H1 (cell line): ENCODE results near the gene LYVE1. TPM values are rescaled to one million over a fixed set of nuclear protein-coding genes. Genes with fewer than 3 reads are reported as not detected.

Source experiments
- CTCF ChIA-PET: fragments of 300-600 bp; sonication (Branson Sonifier 250); formaldehyde crosslinking; loops from one replicate; lab custom pipeline; 2021; ENCODE audit not compliant: partially characterized antibody; lab: Charles Lee
- POLR2A ChIA-PET: fragments of 300-600 bp; sonication (Branson Sonifier 250); formaldehyde crosslinking; loops from one replicate; lab custom pipeline; 2021; ENCODE audit warnings: inconsistent platforms; ENCODE audit not compliant: partially characterized antibody; lab: Charles Lee
- DNase-seq, 2 experiments: peaks; one replicate each; pipeline versions ENCODE4 v3.0.0 to v3.0.0-alpha.2; 2010 to 2022; ENCODE audit warnings: low spot score in 2 of 2, low read depth in 1 of 2, mixed read lengths in 1 of 2
- FAIRE-seq: peaks from 2 replicates; lab custom pipeline; 2011; peaks lifted over from hg19 to GRCh38; lab: Jason Lieb, UNC
- H2AFZ ChIP-seq: 2 replicates; pipeline ENCODE4 v1.8.1; 2012; ENCODE audit warnings: low read length, inconsistent platforms
- H2AK5ac ChIP-seq: 2 replicates; pipeline ENCODE4 v1.6.1; 2013; ENCODE audit warnings: low read depth, low read length
- H2BK120ac ChIP-seq: replicated peaks from 2 replicates; pipeline ENCODE3; 2013; ENCODE audit warnings: low read depth, low read length, inconsistent platforms
- H2BK12ac ChIP-seq: 2 replicates; pipeline ENCODE4 v1.6.1; 2013; ENCODE audit warnings: low read depth, low read length
- H2BK15ac ChIP-seq: 2 replicates; pipeline ENCODE4 v1.6.1; 2013; ENCODE audit warnings: low read length
- H2BK20ac ChIP-seq: 2 replicates; pipeline ENCODE4 v1.6.1; 2013; ENCODE audit warnings: low read length
- H2BK5ac ChIP-seq: 2 replicates; pipeline ENCODE4 v1.6.1; 2013; ENCODE audit warnings: low read depth, low read length
- H3K14ac ChIP-seq: 2 replicates; pipeline ENCODE4 v1.6.1; 2013; ENCODE audit warnings: inconsistent platforms; ENCODE audit not compliant: insufficient read length
- H3K18ac ChIP-seq: 2 replicates; pipeline ENCODE4 v1.6.1; 2013; ENCODE audit warnings: low read length; ENCODE audit errors: extremely low read depth
- H3K23ac ChIP-seq: 2 replicates; pipeline ENCODE4 v1.6.1; 2013; ENCODE audit warnings: inconsistent platforms; ENCODE audit not compliant: insufficient read length
- H3K23me2 ChIP-seq: 2 replicates; pipeline ENCODE4 v1.6.1; 2013; ENCODE audit warnings: low read depth, low read length
- H3K27ac ChIP-seq: 2 replicates; pipeline ENCODE4 v1.6.1; 2011; ENCODE audit warnings: low read depth, low read length, inconsistent platforms
- H3K27me3 ChIP-seq, 4 experiments: replicated peaks in 1 of 4; 1 replicate in 1 of 4; 2 replicates in 3 of 4; pipeline versions ENCODE4 v1.6.1 to v1.8.1; 2011 to 2013; ENCODE audit warnings: low read length in 3 of 4, mild to moderate bottlenecking in 3 of 4, inconsistent platforms in 2 of 4, mixed read lengths in 2 of 4, moderate library complexity in 1 of 4; ENCODE audit not compliant: control insufficient read depth in 3 of 4, insufficient read depth in 3 of 4; ENCODE audit errors: extremely low read depth in 1 of 4
- H3K36me3 ChIP-seq, 4 experiments: 2 replicates each; pipeline versions ENCODE4 v1.6.1 to v1.8.1; 2011 to 2013; ENCODE audit warnings: mild to moderate bottlenecking in 4 of 4, low read length in 3 of 4, moderate library complexity in 2 of 4, control low read depth in 1 of 4, inconsistent platforms in 1 of 4; ENCODE audit not compliant: insufficient read depth in 4 of 4, control insufficient read depth in 2 of 4
- H3K4ac ChIP-seq: replicated peaks from 2 replicates; pipeline ENCODE3; 2013; ENCODE audit warnings: low read length, low read depth, mixed read lengths, inconsistent platforms; ENCODE audit not compliant: insufficient read length
- H3K4me1 ChIP-seq, 4 experiments: replicated peaks in 1 of 4; 1 replicate in 1 of 4; 2 replicates in 3 of 4; pipeline versions ENCODE4 v1.6.1 to v1.8.1; 2011 to 2013; ENCODE audit warnings: low read length in 3 of 4, inconsistent platforms in 2 of 4, mixed read lengths in 1 of 4; ENCODE audit not compliant: insufficient read depth in 4 of 4, control insufficient read depth in 3 of 4
- H3K4me2 ChIP-seq, 2 experiments: 2 replicates each; pipeline versions ENCODE4 v1.6.1 to v1.8.1; 2011 to 2013; ENCODE audit warnings: low read depth in 2 of 2, low read length in 2 of 2, control low read depth in 1 of 2, inconsistent platforms in 1 of 2, mild to moderate bottlenecking in 1 of 2; ENCODE audit not compliant: insufficient read depth in 1 of 2
- H3K4me3 ChIP-seq, 4 experiments: fragments of 200-600, 300-600 bp in 1 of 4; sonication (generic), shearing (Covaris generic), sonication (Bioruptor Twin) in 1 of 4; 2 replicates each; pipeline versions ENCODE4 v1.5.1 to v1.8.1; 2011 to 2016; ENCODE audit warnings: low read length in 4 of 4, low read depth in 3 of 4, control low read depth in 2 of 4, inconsistent platforms in 2 of 4, mild to moderate bottlenecking in 2 of 4, mixed read lengths in 1 of 4, moderate library complexity in 1 of 4; ENCODE audit not compliant: insufficient read depth in 2 of 4; ENCODE audit errors: extremely low read depth in 1 of 4
- H3K56ac ChIP-seq: replicated peaks from 2 replicates; pipeline ENCODE3; 2013; ENCODE audit warnings: low read depth, mild to moderate bottlenecking, mixed read lengths, low read length, inconsistent platforms; ENCODE audit not compliant: insufficient read length
- H3K79me1 ChIP-seq: 2 replicates; pipeline ENCODE4 v1.6.1; 2013; ENCODE audit warnings: low read depth, low read length, control low read depth
- H3K79me2 ChIP-seq, 2 experiments: 2 replicates each; pipeline versions ENCODE4 v1.6.1 to v1.8.1; 2012 to 2013; ENCODE audit warnings: low read length in 2 of 2, mild to moderate bottlenecking in 2 of 2, inconsistent platforms in 1 of 2; ENCODE audit not compliant: insufficient read depth in 2 of 2, control insufficient read depth in 1 of 2
- H3K9ac ChIP-seq, 4 experiments: replicated peaks in 1 of 4; 1 replicate in 1 of 4; 2 replicates in 3 of 4; pipeline versions ENCODE4 v1.6.1 to v1.8.1; 2011 to 2013; ENCODE audit warnings: low read depth in 3 of 4, low read length in 3 of 4, control low read depth in 2 of 4, mild to moderate bottlenecking in 2 of 4, moderate library complexity in 2 of 4, inconsistent platforms in 1 of 4; ENCODE audit errors: extremely low read depth in 1 of 4
- H3K9me3 ChIP-seq, 2 experiments: 2 replicates each; pipeline versions ENCODE4 v1.6.1 to v1.8.1; 2012 to 2013; ENCODE audit warnings: mild to moderate bottlenecking in 2 of 2, moderate library complexity in 2 of 2, control low read depth in 1 of 2, inconsistent platforms in 1 of 2, low read depth in 1 of 2, low read length in 1 of 2, mixed read lengths in 1 of 2; ENCODE audit not compliant: insufficient read depth in 2 of 2
- H4K20me1 ChIP-seq, 2 experiments: replicated peaks in 1 of 2; 2 replicates each; pipeline versions ENCODE3 to v1.8.1; 2011 to 2013; ENCODE audit warnings: inconsistent platforms in 2 of 2, low read length in 2 of 2, mild to moderate bottlenecking in 1 of 2; ENCODE audit not compliant: insufficient read depth in 2 of 2, control insufficient read depth in 1 of 2
- H4K5ac ChIP-seq: 2 replicates; pipeline ENCODE4 v1.6.1; 2013; ENCODE audit warnings: low read length, low read depth, mixed read lengths, inconsistent platforms; ENCODE audit not compliant: insufficient read length
- H4K8ac ChIP-seq: 2 replicates; pipeline ENCODE4 v1.8.0; 2013; ENCODE audit warnings: mild to moderate bottlenecking, moderate library complexity, low read length, inconsistent platforms; ENCODE audit not compliant: insufficient read depth; ENCODE audit errors: extremely low read depth
- H4K91ac ChIP-seq: replicated peaks from 2 replicates; pipeline ENCODE3; 2013; ENCODE audit warnings: low read length, mixed read lengths, inconsistent platforms; ENCODE audit not compliant: insufficient read length
- BRCA1 ChIP-seq: IDR thresholded peaks from 2 replicates; pipeline ENCODE4 v1.6.1; 2012; ENCODE audit warnings: low read depth, low read length, improper control_type of control experiment
- CBX5 ChIP-seq: fragments of 300-800, 300-1000 bp; sonication (generic); IDR thresholded peaks from 2 replicates; pipeline ENCODE4 v1.7.1; 2016; ENCODE audit warnings: antibody characterized with exemption, low read length, low read depth
- CTBP2 ChIP-seq: IDR thresholded peaks from 2 replicates; pipeline ENCODE4 v1.7.0; 2011; ENCODE audit warnings: borderline replicate concordance, mild to moderate bottlenecking, moderate library complexity, mixed read lengths, low read length; ENCODE audit not compliant: insufficient read depth, insufficient read length
- E2F6 ChIP-seq: IDR thresholded peaks from 2 replicates; pipeline ENCODE4 v1.6.1; 2012; ENCODE audit warnings: inconsistent platforms
- EGR1 ChIP-seq: IDR thresholded peaks from 2 replicates; pipeline ENCODE4 v1.6.1; 2011; ENCODE audit warnings: low read depth, low read length, borderline replicate concordance
- KDM1A ChIP-seq: fragments of 200-600, 300-600 bp; sonication (generic); IDR thresholded peaks from 2 replicates; pipeline ENCODE4 v1.7.1; 2016; ENCODE audit warnings: mild to moderate bottlenecking, low read length, borderline replicate concordance
- MAX ChIP-seq: IDR thresholded peaks from 2 replicates; pipeline ENCODE4 v1.6.1; 2012; ENCODE audit warnings: inconsistent platforms
- NRF1 ChIP-seq: IDR thresholded peaks from 2 replicates; pipeline ENCODE4 v1.6.1; 2011; ENCODE audit warnings: mild to moderate bottlenecking, low read depth, low read length, improper control_type of control experiment
- RNF2 ChIP-seq: fragments of 200-900, 300-1000 bp; sonication (generic); IDR thresholded peaks from 2 replicates; pipeline ENCODE4 v1.7.1; 2016; ENCODE audit warnings: borderline replicate concordance, low read depth, mild to moderate bottlenecking, antibody characterized with exemption, low read length; ENCODE audit not compliant: poor library complexity, severe bottlenecking; ENCODE audit errors: missing control alignments
- SP1 ChIP-seq: IDR thresholded peaks from 2 replicates; pipeline ENCODE4 v1.6.1; 2011; ENCODE audit warnings: low read depth, low read length
- SP4 ChIP-seq: IDR thresholded peaks from 2 replicates; pipeline ENCODE4 v1.6.1; 2012; ENCODE audit warnings: low read length, inconsistent platforms
- SUZ12 ChIP-seq: fragments of 200-600 bp; sonication (generic); IDR thresholded peaks from 2 replicates; pipeline ENCODE4 v1.6.1; 2012; ENCODE audit warnings: mild to moderate bottlenecking, inconsistent platforms, low read length, moderate library complexity, mixed read lengths
- ZNF274 ChIP-seq: IDR thresholded peaks from 2 replicates; pipeline ENCODE4 v1.7.0; 2012; ENCODE audit warnings: low read length, borderline replicate concordance; ENCODE audit errors: extremely low read depth
- WGBS, 2 experiments: shearing (Covaris generic) in 1 of 2; methylation state at CpG; one replicate each; pipeline versions ENCODE4 v1.1.6 to v1.1.7; 2013 to 2015; ENCODE audit warnings: low lambda C conversion rate in 2 of 2, mixed read lengths in 2 of 2, inconsistent platforms in 1 of 2, low coverage in 1 of 2, missing lambda C conversion rate in 1 of 2; ENCODE audit not compliant: insufficient replicate concordance in 2 of 2, insufficient coverage in 1 of 2, insufficient read length in 1 of 2; ENCODE audit errors: extremely low coverage in 1 of 2, missing lambda C conversion rate in 1 of 2; 5-methylcytosine and 5-hydroxymethylcytosine counted together
- polyA plus RNA-seq, 7 experiments: library from polyadenylated mRNA; depleted of rRNA in 3 of 7; stranded (reverse) in 5 of 7; unstranded in 2 of 7; fragments of >200 nt in 5 of 7; fragments of 200-250 nt in 2 of 7; gene quantifications; 1 replicate in 5 of 7; 2 replicates in 1 of 7; 4 replicates in 1 of 7; pipeline versions ENCODE4 v1.2.1 to v1.2.3, GENCODE V29; 2011 to 2013; ENCODE audit warnings: missing spikeins in 2 of 7, mixed read lengths in 2 of 7
- total RNA-seq: library from RNA; stranded (reverse); fragmentation: NEBNext Ultra II Directional; extraction: Animal tissue kit (Norgen Biotek cat#: 25700); gene quantifications from 2 replicates; pipeline ENCODE4 v1.2.1, GENCODE V29; 2021

LYVE1 gene
- total and polyA plus RNA-seq, 2 of the 8 experiments (the other 6 are each of a cell fraction or from before 2014, with no cell fraction given): 0.09 TPM; not detected in 1

- H3K23me2 ChIP-seq: no peaks in the 10 kb centered on the region
- no peak overlapping the region for H2BK20ac ChIP-seq
- no peak overlapping the region for H2BK120ac ChIP-seq
- no peak for FAIRE-seq
- no peak overlapping the region for H3K23ac ChIP-seq
- no peaks in the 10 kb centered on the region for H3K27me3 ChIP-seq
- no peak overlapping the region for H3K9ac ChIP-seq
- H3K79me2 ChIP-seq: no peaks in the 10 kb centered on the region
- no peak overlapping the region for H2BK5ac ChIP-seq
- WGBS, 2 experiments: 87% methylated on average over 2 of the region's 2 CpGs; no CpG with 5 or more reads in 1 of the 2 experiments
- no peak overlapping the region for H3K14ac ChIP-seq
- no peak overlapping the region for H3K4me3 ChIP-seq
- CTCF ChIA-PET: interaction anchor here (0.7 kb wide), 1 partner anchor 83 kb away, joined by 3 read pairs; no protein-coding TSS in a partner anchor
- H3K4me1 ChIP-seq: peaks cover 0 to 6% (median 0%) of the 10 kb centered on the region in 4 experiments; a peak in 4 of 7 replicates
- DNase-seq: no peak
- no peak overlapping the region for H3K18ac ChIP-seq
- no peak overlapping the region for H4K5ac ChIP-seq
- no peak overlapping the region for H2BK12ac ChIP-seq
- H4K8ac ChIP-seq: no peak overlapping the region
- H3K9me3 ChIP-seq: no peaks in the 10 kb centered on the region
- H2BK15ac ChIP-seq: no peak overlapping the region
- H3K56ac ChIP-seq: no peak overlapping the region
- H4K20me1 ChIP-seq: no peaks in the 10 kb centered on the region
- no peak overlapping the region for H3K27ac ChIP-seq
- H2AFZ ChIP-seq: no peak overlapping the region
- H2AK5ac ChIP-seq: no peak overlapping the region
- H3K36me3 ChIP-seq: no peaks in the 10 kb centered on the region
- no peak overlapping the region for H3K4ac ChIP-seq
- POLR2A ChIA-PET: no interaction called here
- H3K4me2 ChIP-seq: no peak overlapping the region
- no peaks in the 10 kb centered on the region for H3K79me1 ChIP-seq
- no peak overlapping the region for H4K91ac ChIP-seq
- TF ChIP-seq SUZ12 (no peak), E2F6 (no peak), SP4 (no peak), CTBP2 (no peak), CBX5 (no peak), EGR1 (no peak), ZNF274 (no peak), MAX (no peak), NRF1 (no peak), KDM1A (no peak), BRCA1 (no peak), SP1 (no peak), RNF2 (no peak)
Measured at GRCh38 chr11:10572533-10572932, 4.1 kb upstream of the LYVE1 start.
